ENCODE results near the gene MSMP. TPM values are rescaled to one million over a fixed set of nuclear protein-coding genes. Genes with fewer than 3 reads are reported as not detected.

MSMP gene
- total RNA-seq, 3 donors from 2014 or later = not detected

- Histone ChIP-seq H3K36me3 (peaks cover 13% of the 10 kb centered on the region), H3K27ac (no peak overlapping the region)
- intact Hi-C loops (cut with DNase I; ENCODE audit: low total_unique reads) = no loop called here
Measured at GRCh38 chr9:35741740-35742139, 12.3 kb downstream of the MSMP start.

GRCh38 chr9:35740243-35740642 lies 13.8 kb downstream of the MSMP start:
- no peaks in the 10 kb centered on the region for H3K27me3 ChIP-seq

More at GRCh38 chr9:35741740-35742139, 12.3 kb downstream of the MSMP start:
- no peaks in the 10 kb centered on the region for H3K27me3 ChIP-seq
- H3K4me3 ChIP-seq = no peak overlapping the region
- H3K9me3 ChIP-seq = no peaks in the 10 kb centered on the region
- DNase-seq (ENCODE audit: low spot score in 2 of 2) = no peak
- peaks cover 0 to 10% of the 10 kb centered on the region in 2 donors for H3K4me1 ChIP-seq
- TF ChIP-seq POLR2A (IDR thresholded peaks at IDR 0.05) (no peak), POLR2AphosphoS5 (IDR thresholded peaks at IDR 0.05) (no peak)
- TF ChIP-seq, protein P1, sequence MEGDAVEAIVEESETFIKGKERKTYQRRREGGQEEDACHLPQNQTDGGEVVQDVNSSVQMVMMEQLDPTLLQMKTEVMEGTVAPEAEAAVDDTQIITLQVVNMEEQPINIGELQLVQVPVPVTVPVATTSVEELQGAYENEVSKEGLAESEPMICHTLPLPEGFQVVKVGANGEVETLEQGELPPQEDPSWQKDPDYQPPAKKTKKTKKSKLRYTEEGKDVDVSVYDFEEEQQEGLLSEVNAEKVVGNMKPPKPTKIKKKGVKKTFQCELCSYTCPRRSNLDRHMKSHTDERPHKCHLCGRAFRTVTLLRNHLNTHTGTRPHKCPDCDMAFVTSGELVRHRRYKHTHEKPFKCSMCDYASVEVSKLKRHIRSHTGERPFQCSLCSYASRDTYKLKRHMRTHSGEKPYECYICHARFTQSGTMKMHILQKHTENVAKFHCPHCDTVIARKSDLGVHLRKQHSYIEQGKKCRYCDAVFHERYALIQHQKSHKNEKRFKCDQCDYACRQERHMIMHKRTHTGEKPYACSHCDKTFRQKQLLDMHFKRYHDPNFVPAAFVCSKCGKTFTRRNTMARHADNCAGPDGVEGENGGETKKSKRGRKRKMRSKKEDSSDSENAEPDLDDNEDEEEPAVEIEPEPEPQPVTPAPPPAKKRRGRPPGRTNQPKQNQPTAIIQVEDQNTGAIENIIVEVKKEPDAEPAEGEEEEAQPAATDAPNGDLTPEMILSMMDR (IDR thresholded peaks at IDR 0.05) = no peak

GRCh38 chr9:35738924-35739323 lies 15.2 kb downstream of the MSMP start:
- no peak overlapping the region for H3K27ac ChIP-seq
- H3K4me1 ChIP-seq = no peaks in the 10 kb centered on the region
- DNase-seq (ENCODE audit: low spot score in 2 of 2) = no peak
- no peak for TF ChIP-seq POLR2AphosphoS5 (IDR thresholded peaks at IDR 0.05)
- TF ChIP-seq, protein P1 (IDR thresholded peaks at IDR 0.05) = no peak
- no peaks in the 10 kb centered on the region for H3K9me3 ChIP-seq
- peaks cover 13% of the 10 kb centered on the region for H3K36me3 ChIP-seq
- intact Hi-C loops (cut with DNase I; ENCODE audit: low total_unique reads) = no loop called here
- H3K27me3 ChIP-seq = no peaks in the 10 kb centered on the region
- H3K4me3 ChIP-seq = no peak overlapping the region

More at GRCh38 chr9:35740243-35740642, 13.8 kb downstream of the MSMP start:
- H3K9me3 ChIP-seq = no peaks in the 10 kb centered on the region
- no peak overlapping the region for H3K4me3 ChIP-seq
- no peak for DNase-seq (ENCODE audit: low spot score in 2 of 2)
- TF ChIP-seq, protein P1 (IDR thresholded peaks at IDR 0.05) = no peak
- no peak for TF ChIP-seq POLR2A (IDR thresholded peaks at IDR 0.05)
- TF ChIP-seq POLR2AphosphoS5 (IDR thresholded peaks at IDR 0.05) = no peak
- intact Hi-C loops (cut with DNase I; ENCODE audit: low total_unique reads) = no loop called here
- H3K36me3 ChIP-seq = peaks cover 13% of the 10 kb centered on the region
- no peak overlapping the region for H3K27ac ChIP-seq
- H3K4me1 ChIP-seq = no peaks in the 10 kb centered on the region

DNA sequence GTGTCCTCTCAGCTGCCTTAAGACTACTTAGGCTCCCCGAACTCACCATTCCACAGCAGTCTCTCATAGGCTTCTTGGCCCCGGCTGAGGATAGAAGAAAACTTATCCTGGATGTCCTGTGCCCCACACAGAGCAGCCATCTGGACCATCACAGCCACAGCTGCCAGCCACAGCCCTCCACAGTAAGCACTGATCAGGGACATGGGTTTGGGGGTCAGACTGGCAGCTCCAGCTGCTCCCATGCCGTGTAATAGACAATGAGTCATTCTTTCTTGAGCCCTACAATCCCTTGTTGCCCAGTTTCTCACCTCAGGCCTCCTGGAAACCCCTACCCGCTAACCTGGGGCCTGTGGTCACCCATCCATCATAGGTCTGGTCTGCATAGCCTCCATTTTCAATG lies 15.9 kb downstream of the MSMP start:
- no peak overlapping the region for H3K27ac ChIP-seq
- no peak for DNase-seq (ENCODE audit: low spot score in 2 of 2)
- no peak overlapping the region for H3K4me3 ChIP-seq
- peaks cover 0 to 5% of the 10 kb centered on the region in 2 donors for H3K4me1 ChIP-seq
- no peaks in the 10 kb centered on the region for H3K27me3 ChIP-seq
- H3K9me3 ChIP-seq = no peaks in the 10 kb centered on the region
- intact Hi-C loops (cut with DNase I; ENCODE audit: low total_unique reads) = no loop called here
- peaks cover 13% of the 10 kb centered on the region for H3K36me3 ChIP-seq
- TF ChIP-seq POLR2A (IDR thresholded peaks at IDR 0.05) (no peak), POLR2AphosphoS5 (IDR thresholded peaks at IDR 0.05) (no peak)
- TF ChIP-seq, protein P1 (IDR thresholded peaks at IDR 0.05) = no peak

DNA sequence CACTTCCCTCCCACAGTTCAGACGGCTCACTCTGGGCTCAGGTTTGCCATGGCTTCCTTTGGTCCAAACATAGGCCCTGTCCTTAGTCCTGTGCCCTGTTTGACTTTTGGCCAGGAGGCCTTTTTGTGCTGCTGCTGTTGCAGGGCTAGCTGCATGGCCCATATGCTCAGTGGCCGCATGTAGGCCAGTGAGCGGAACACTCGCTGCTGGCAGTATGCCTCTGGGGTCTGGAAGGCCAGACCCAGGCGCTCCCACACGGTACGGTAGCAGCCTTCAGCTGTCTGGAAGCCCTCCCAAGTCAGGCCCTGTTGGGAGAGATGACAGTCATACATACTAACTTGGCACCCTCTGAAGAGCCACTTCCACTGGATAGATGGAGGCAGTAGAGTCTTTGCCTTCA lies 16.9 kb downstream of the MSMP start:
- no peaks in the 10 kb centered on the region for H3K9me3 ChIP-seq

More for the DNA sequence above, 16.9 kb downstream of the MSMP start:
- TF ChIP-seq, protein P1 (IDR thresholded peaks at IDR 0.05) = no peak
- no peak for TF ChIP-seq POLR2AphosphoS5 (IDR thresholded peaks at IDR 0.05)
- peaks cover 0 to 6% of the 10 kb centered on the region in 2 donors for H3K4me1 ChIP-seq
- H3K36me3 ChIP-seq = peaks cover 13% of the 10 kb centered on the region
- DNase-seq (ENCODE audit: low spot score in 2 of 2) = no peak
- no peak overlapping the region for H3K27ac ChIP-seq
- H3K27me3 ChIP-seq = no peaks in the 10 kb centered on the region
- no peak overlapping the region for H3K4me3 ChIP-seq
- intact Hi-C loops (cut with DNase I; ENCODE audit: low total_unique reads) = no loop called here
